ENCODE measurements around the gene SRPRB. TPM values are rescaled to one million over a fixed set of nuclear protein-coding genes. Genes with fewer than 3 reads are reported as not detected.

Gene SRPRB
- total RNA-seq, 1 donor from 2014 or later: 58.8 TPM

DNA sequence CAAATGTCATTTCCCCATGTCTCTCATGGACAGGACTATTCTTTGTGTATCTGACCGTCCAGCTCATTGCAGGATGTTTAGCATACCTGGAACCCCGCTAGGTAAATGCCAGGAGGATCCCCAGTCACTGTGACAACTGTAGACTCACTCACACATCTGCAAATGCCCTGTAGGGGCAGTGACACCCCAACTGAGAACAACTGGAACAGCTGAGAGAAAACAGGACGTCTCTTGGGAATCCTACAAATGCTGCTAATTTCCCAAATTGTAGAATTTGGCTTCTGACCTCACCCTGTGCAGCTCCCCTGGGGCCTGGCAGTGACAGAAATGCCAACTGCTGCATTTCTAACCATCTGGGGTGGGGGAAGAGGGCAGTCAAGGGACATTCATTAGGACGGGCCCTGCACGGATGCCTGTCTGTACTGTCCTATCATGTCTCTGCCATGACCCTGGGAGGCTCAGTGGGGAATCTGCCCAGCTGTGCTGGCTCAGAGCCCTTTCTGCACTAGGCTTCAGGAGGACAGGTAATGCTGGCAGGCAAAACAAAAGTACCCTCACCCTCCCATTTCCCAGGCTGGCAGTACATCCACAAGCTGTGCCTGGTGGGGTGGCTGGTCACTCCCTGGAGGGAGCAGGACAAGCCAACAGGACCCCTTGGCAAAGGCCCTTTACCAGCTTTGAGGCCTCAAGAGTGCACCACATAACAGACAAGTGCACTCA lies 59.7 kb downstream of the SRPRB start:
- DNase-seq (ENCODE audit: low spot score): no peak

GRCh38 chr3:133866141-133866540 lies 60.5 kb downstream of the SRPRB start:
- no peak for DNase-seq (ENCODE audit: low spot score)

DNA sequence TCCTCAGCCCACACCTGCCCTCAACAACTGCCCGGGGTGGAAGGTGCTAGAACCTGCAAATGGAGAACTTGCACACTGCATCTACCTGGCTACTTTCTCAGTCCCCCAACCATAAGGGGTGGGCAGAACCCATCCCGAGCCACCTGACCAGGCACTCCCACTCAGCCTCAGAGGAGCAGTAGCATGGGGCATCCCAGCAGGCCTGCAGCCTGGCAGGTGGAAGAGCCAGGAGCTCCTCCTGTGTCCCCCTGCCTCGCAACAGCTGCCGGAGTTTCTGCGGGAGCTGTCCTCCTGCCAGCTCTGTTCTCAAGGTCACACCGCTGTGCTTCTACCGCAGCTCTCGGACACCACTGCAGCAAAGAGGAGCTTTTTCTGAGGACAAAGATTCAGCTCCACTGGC lies 62.6 kb downstream of the SRPRB start:
- no peak for DNase-seq (ENCODE audit: low spot score)

DNA sequence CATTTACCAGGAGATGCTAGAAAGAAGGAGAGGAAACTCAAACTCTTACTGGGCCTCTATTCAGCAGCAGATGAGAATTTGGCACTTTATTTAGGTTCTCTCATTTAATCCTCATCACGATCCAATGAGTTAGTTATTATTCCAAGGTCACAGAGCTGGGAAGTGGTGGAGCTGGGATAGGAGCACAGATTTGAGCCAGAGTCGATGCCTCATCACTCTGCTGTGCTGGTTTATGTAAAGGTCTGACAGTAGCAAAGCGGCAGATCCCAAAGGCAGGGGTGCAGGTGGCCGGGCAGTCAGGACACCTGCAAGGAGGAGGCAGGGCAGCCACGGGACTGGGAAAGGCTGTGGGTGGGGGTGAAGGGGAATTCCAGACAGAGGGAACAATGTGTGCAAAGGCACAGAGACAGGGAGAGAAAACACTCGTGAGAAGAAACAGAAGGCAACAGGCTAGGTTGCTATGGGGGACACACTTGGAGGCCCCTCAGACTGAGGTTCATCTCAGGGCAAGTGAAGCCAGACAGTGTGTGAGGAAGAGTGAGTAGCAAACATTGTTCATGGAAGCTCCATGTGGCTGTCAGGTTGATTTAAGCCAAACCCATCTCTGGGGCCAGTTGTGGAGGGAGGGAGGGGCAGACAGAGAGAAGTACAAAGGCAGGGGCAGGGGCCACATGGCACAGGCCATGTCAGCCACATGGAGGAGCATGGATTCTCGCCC lies 63.3 kb downstream of the SRPRB start:
- DNase-seq (ENCODE audit: low spot score): no peak

DNA sequence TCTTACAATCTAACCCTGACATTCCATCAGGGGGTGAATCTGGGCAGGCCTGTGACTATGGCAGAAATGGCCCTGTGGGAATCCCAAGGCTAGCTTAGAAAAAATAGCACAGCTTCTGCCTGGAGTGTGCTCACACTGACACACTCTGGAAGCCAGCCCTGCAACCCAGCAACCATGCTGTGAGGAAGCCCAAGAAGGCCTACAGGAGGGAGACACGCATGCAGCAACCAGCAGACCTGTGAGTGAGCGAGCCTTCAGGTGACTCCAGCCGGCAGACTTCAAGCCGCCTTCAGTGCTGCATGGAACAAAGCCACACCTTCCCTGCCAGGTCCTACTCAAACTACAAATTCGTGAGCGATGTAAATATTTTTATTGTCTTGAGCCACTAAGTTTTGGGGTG lies 64.0 kb downstream of the SRPRB start:
- no peak for DNase-seq (ENCODE audit: low spot score)

DNA sequence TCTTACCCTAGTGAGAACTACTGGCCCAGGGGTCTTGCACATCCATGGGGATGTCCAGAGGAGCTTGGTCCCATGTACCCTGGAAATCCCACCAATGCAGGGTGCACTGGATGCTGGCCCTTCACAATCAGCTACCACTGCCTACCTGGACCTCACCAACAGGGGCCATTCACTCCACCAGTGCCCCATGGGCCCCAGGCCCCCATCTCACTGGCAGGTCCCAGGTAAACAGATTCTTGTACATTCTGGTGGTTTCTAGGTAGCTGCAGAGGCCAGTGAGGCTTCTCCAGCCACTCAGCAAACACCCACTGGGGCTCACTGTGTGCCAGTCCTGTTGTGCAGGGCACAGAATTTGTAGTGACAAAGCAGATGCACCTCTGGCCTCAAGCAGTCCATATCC lies 65.2 kb downstream of the SRPRB start:
- DNase-seq (ENCODE audit: low spot score): no peak

Other genes starting within 250 kb of the SRPRB start
- 108 TPM for gene CDV3, start 232.1 kb upstream of the SRPRB start, total RNA-seq
- 15.5 TPM for gene TOPBP1, start 143.9 kb upstream of the SRPRB start, total RNA-seq
- 22.7 TPM for gene TF, start 59.4 kb upstream of the SRPRB start, total RNA-seq
- gene RAB6B, start 90.1 kb downstream of the SRPRB start, total RNA-seq: 8.4 TPM
- 48.1 TPM for gene SLCO2A1, start 224.1 kb downstream of the SRPRB start, total RNA-seq